ENCODE results near the gene STARD6. TPM values are rescaled to one million over a fixed set of nuclear protein-coding genes. Genes with fewer than 3 reads are reported as not detected.

STARD6 gene
- total RNA-seq, 1 experiment from 2014 or later = not detected

- no peak overlapping the region for H2BK20ac ChIP-seq (ENCODE audit: low read depth, low read length, poor library complexity, severe bottlenecking)
- H2AFZ ChIP-seq (ENCODE audit: low read length) = no peak overlapping the region
- no peak overlapping the region for H3K9ac ChIP-seq (ENCODE audit: extremely low read depth, insufficient read length, low read length)
- H4K5ac ChIP-seq (ENCODE audit: insufficient read length, low read depth, low read length) = no peak overlapping the region
- H3K18ac ChIP-seq (ENCODE audit: insufficient read length, low read depth, low read length) = no peak overlapping the region
- DNase-seq = no peak
- H3K4me2 ChIP-seq (ENCODE audit: insufficient read depth, insufficient read length, low read length) = no peak overlapping the region
- H3K27ac ChIP-seq (ENCODE audit: insufficient read length, low read depth, low read length) = no peak overlapping the region
- H3K79me2 ChIP-seq (ENCODE audit: insufficient read depth, low read length) = no peaks in the 10 kb centered on the region
- H3K27me3 ChIP-seq (ENCODE audit: insufficient read depth, low read length) = no peaks in the 10 kb centered on the region
- no peak overlapping the region for H4K8ac ChIP-seq (replicated peaks; ENCODE audit: insufficient read length, low read depth, low read length)
- H3K9me3 ChIP-seq (ENCODE audit: control insufficient read depth, low read depth, low read length) = no peaks in the 10 kb centered on the region
- Mint-ChIP-seq H3K27me3 (ENCODE audit: low read depth) (no peaks in the 10 kb centered on the region), H3K4me3 (no peak overlapping the region), H3K4me1 (no peaks in the 10 kb centered on the region), H3K27ac (no peak overlapping the region), H3K9me3 (no peaks in the 10 kb centered on the region; a peak in 2 of 5 replicates), H3K36me3 (ENCODE audit: insufficient read depth in 1 of 3, low read depth in 3 of 3) (no peaks in the 10 kb centered on the region)
- no peak overlapping the region for H3K14ac ChIP-seq (ENCODE audit: insufficient read depth, low read length)
- H3T11ph ChIP-seq (ENCODE audit: low read length) = no peak overlapping the region
- H3K4ac ChIP-seq (ENCODE audit: low read depth, low read length) = no peak overlapping the region
- no peak overlapping the region for H2BK5ac ChIP-seq (ENCODE audit: insufficient read length, low read length)
- H4K20me1 ChIP-seq (ENCODE audit: control insufficient read depth, insufficient read depth, insufficient read length) = no peaks in the 10 kb centered on the region
- H3K4me1 ChIP-seq (ENCODE audit: insufficient read depth, low read length) = no peaks in the 10 kb centered on the region
- no peaks in the 10 kb centered on the region for H3K23me2 ChIP-seq (ENCODE audit: insufficient read length, low read depth, low read length, poor library complexity, severe bottlenecking)
- H2BK12ac ChIP-seq (ENCODE audit: insufficient read length, low read depth, low read length) = no peak overlapping the region
- H2AK5ac ChIP-seq (ENCODE audit: insufficient read length, low read length) = no peak overlapping the region
- H3K56ac ChIP-seq (ENCODE audit: insufficient read length, low read depth, low read length) = no peak overlapping the region
- H4K91ac ChIP-seq (ENCODE audit: insufficient read length, low read depth, low read length) = no peak overlapping the region
- H3K23ac ChIP-seq (ENCODE audit: insufficient read length, low read depth, low read length) = no peak overlapping the region
- H2BK15ac ChIP-seq (ENCODE audit: low read depth, low read length) = no peak overlapping the region
- TF ChIP-seq CTCF (conservative IDR thresholded peaks at IDR 0.05) = no peak
- H2BK120ac ChIP-seq (ENCODE audit: low read depth, low read length, poor library complexity, severe bottlenecking) = no peak overlapping the region
- no peaks in the 10 kb centered on the region for H3K79me1 ChIP-seq (ENCODE audit: insufficient read depth, low read depth, low read length, poor library complexity, severe bottlenecking)
Observed at GRCh38 chr18:54329787-54330186, 27.9 kb downstream of the STARD6 start.

All from H9 (cell line).